H9 (cell line): Measurements from ENCODE around the gene CFAP107. TPM values are rescaled to one million over a fixed set of nuclear protein-coding genes. Genes with fewer than 3 reads are reported as not detected.

ENCODE experiments used
- DNase-seq: peaks from one replicate; pipeline ENCODE4 v3.0.0-alpha.2; 2017
- H2AFZ ChIP-seq: one replicate; pipeline ENCODE4 v1.6.1; 2013; ENCODE audit warnings: mild to moderate bottlenecking, low read length, control low read depth, moderate library complexity
- H2AK5ac ChIP-seq: 2 replicates; pipeline ENCODE4 v1.6.1; 2013; ENCODE audit warnings: low read length, control low read depth, mixed read lengths; ENCODE audit not compliant: insufficient read length
- H2BK120ac ChIP-seq: one replicate; pipeline ENCODE4 v1.6.1; 2013; ENCODE audit warnings: low read depth, mild to moderate bottlenecking, low read length, control low read depth, inconsistent platforms; ENCODE audit not compliant: poor library complexity, severe bottlenecking
- H2BK12ac ChIP-seq: 2 replicates; pipeline ENCODE4 v1.6.1; 2013; ENCODE audit warnings: low read length, control low read depth, mixed read lengths, low read depth; ENCODE audit not compliant: insufficient read length
- H2BK15ac ChIP-seq: 2 replicates; pipeline ENCODE4 v1.6.1; 2013; ENCODE audit warnings: low read depth, low read length, control low read depth
- H2BK20ac ChIP-seq: one replicate; pipeline ENCODE4 v1.6.1; 2013; ENCODE audit warnings: low read depth, mild to moderate bottlenecking, low read length, control low read depth, inconsistent platforms; ENCODE audit not compliant: poor library complexity, severe bottlenecking
- H2BK5ac ChIP-seq: 2 replicates; pipeline ENCODE4 v1.6.1; 2013; ENCODE audit warnings: low read length, control low read depth, mixed read lengths; ENCODE audit not compliant: insufficient read length
- H3K14ac ChIP-seq: 2 replicates; pipeline ENCODE4 v1.6.1; 2013; ENCODE audit warnings: low read length, control low read depth; ENCODE audit not compliant: insufficient read depth
- H3K18ac ChIP-seq: 2 replicates; pipeline ENCODE4 v1.6.1; 2013; ENCODE audit warnings: low read depth, mild to moderate bottlenecking, mixed read lengths, low read length, control low read depth; ENCODE audit not compliant: insufficient read length
- H3K23ac ChIP-seq: 2 replicates; pipeline ENCODE4 v1.6.1; 2013; ENCODE audit warnings: low read length, control low read depth, mixed read lengths, low read depth; ENCODE audit not compliant: insufficient read length
- H3K23me2 ChIP-seq: 2 replicates; pipeline ENCODE4 v1.6.1; 2013; ENCODE audit warnings: low read depth, mild to moderate bottlenecking, mixed read lengths, low read length, control low read depth; ENCODE audit not compliant: insufficient read length, poor library complexity, severe bottlenecking
- H3K27ac ChIP-seq: 2 replicates; pipeline ENCODE4 v1.5.1; 2013; ENCODE audit warnings: low read length, control low read depth, mixed read lengths, low read depth; ENCODE audit not compliant: insufficient read length
- H3K27me3 ChIP-seq: 2 replicates; pipeline ENCODE4 v1.6.1; 2013; ENCODE audit warnings: low read length, control low read depth, inconsistent platforms; ENCODE audit not compliant: insufficient read depth
- H3K4ac ChIP-seq: 2 replicates; pipeline ENCODE4 v1.6.1; 2013; ENCODE audit warnings: low read depth, mild to moderate bottlenecking, control low read depth, inconsistent platforms, low read length, moderate library complexity
- H3K4me1 ChIP-seq: 2 replicates; pipeline ENCODE4 v1.6.1; 2013; ENCODE audit warnings: low read length, control low read depth, inconsistent platforms; ENCODE audit not compliant: insufficient read depth
- H3K4me2 ChIP-seq: 2 replicates; pipeline ENCODE4 v1.6.1; 2013; ENCODE audit warnings: low read length, control low read depth, mixed read lengths; ENCODE audit not compliant: insufficient read length, insufficient read depth
- H3K56ac ChIP-seq: 2 replicates; pipeline ENCODE4 v1.6.1; 2013; ENCODE audit warnings: low read depth, mild to moderate bottlenecking, mixed read lengths, low read length, control low read depth; ENCODE audit not compliant: insufficient read length
- H3K79me1 ChIP-seq: 2 replicates; pipeline ENCODE4 v1.6.1; 2013; ENCODE audit warnings: low read depth, mild to moderate bottlenecking, moderate library complexity, low read length, control low read depth, inconsistent platforms; ENCODE audit not compliant: insufficient read depth, poor library complexity, severe bottlenecking
- H3K79me2 ChIP-seq: 2 replicates; pipeline ENCODE4 v1.6.1; 2013; ENCODE audit warnings: low read length, control low read depth, inconsistent platforms; ENCODE audit not compliant: insufficient read depth
- H3K9ac ChIP-seq: 2 replicates; pipeline ENCODE4 v1.6.1; 2013; ENCODE audit warnings: low read length, control low read depth, mixed read lengths; ENCODE audit not compliant: insufficient read length; ENCODE audit errors: extremely low read depth
- H3K9me3 ChIP-seq: one replicate; pipeline ENCODE4 v1.6.1; 2013; ENCODE audit warnings: low read depth, low read length, inconsistent platforms; ENCODE audit not compliant: control insufficient read depth
- H3T11ph ChIP-seq: one replicate; pipeline ENCODE4 v1.6.1; 2013; ENCODE audit warnings: mild to moderate bottlenecking, low read length, control low read depth, inconsistent platforms
- H4K20me1 ChIP-seq: one replicate; pipeline ENCODE4 v1.6.1; 2013; ENCODE audit not compliant: control insufficient read depth, insufficient read length, insufficient read depth
- H4K5ac ChIP-seq: 2 replicates; pipeline ENCODE4 v1.6.1; 2013; ENCODE audit warnings: low read depth, mild to moderate bottlenecking, mixed read lengths, low read length, control low read depth; ENCODE audit not compliant: insufficient read length
- H4K8ac ChIP-seq: replicated peaks from 2 replicates; pipeline ENCODE4 v1.6.1; 2013; ENCODE audit warnings: low read length, control low read depth, mixed read lengths, low read depth; ENCODE audit not compliant: insufficient read length
- H4K91ac ChIP-seq: 2 replicates; pipeline ENCODE4 v1.6.1; 2013; ENCODE audit warnings: low read depth, mild to moderate bottlenecking, moderate library complexity, mixed read lengths, low read length, control low read depth; ENCODE audit not compliant: insufficient read length
- H3K27ac Mint-ChIP-seq, 3 experiments: 2 replicates in 2 of 3; 3 replicates in 1 of 3; pipeline ENCODE4 v1.8.0; 2020 to 2021; ENCODE audit warnings: mixed read lengths in 3 of 3, mild to moderate bottlenecking in 1 of 3, moderate library complexity in 1 of 3
- H3K27me3 Mint-ChIP-seq: 2 replicates; pipeline ENCODE4 v1.8.0; 2021; ENCODE audit warnings: low read depth, mild to moderate bottlenecking, moderate library complexity, mixed read lengths
- H3K36me3 Mint-ChIP-seq, 3 experiments: 2 replicates in 2 of 3; 3 replicates in 1 of 3; pipeline ENCODE4 v1.8.0; 2020 to 2021; ENCODE audit warnings: low read depth in 3 of 3, mixed read lengths in 3 of 3; ENCODE audit not compliant: insufficient read depth in 1 of 3
- H3K4me1 Mint-ChIP-seq, 2 experiments: 2 replicates each; pipeline ENCODE4 v1.8.0; 2020; ENCODE audit warnings: mixed read lengths in 2 of 2
- H3K4me3 Mint-ChIP-seq, 2 experiments: 2 replicates in 1 of 2; 3 replicates in 1 of 2; pipeline ENCODE4 v1.8.0; 2020 to 2021; ENCODE audit warnings: mild to moderate bottlenecking in 2 of 2, mixed read lengths in 2 of 2, moderate library complexity in 1 of 2
- H3K9me3 Mint-ChIP-seq, 2 experiments: 2 replicates in 1 of 2; 3 replicates in 1 of 2; pipeline ENCODE4 v1.8.0; 2020; ENCODE audit warnings: mild to moderate bottlenecking in 2 of 2, mixed read lengths in 2 of 2, moderate library complexity in 1 of 2
- CTCF ChIP-seq: fragments of 200-600 bp; sonication (generic); conservative IDR thresholded peaks from 3 replicates; pipeline ENCODE4 v1.8.0; 2021; ENCODE audit warnings: antibody characterized with exemption, mild to moderate bottlenecking
- WGBS: extraction: QIAGEN DNeasy Blood & Tissue Kit; methylation state at CpG from one replicate; pipeline ENCODE4 v1.1.7; 2013; ENCODE audit warnings: missing lambda C conversion rate, low lambda C conversion rate, mixed read lengths; ENCODE audit not compliant: insufficient read length; ENCODE audit errors: extremely low coverage; 5-methylcytosine and 5-hydroxymethylcytosine counted together
- total RNA-seq: library from RNA; stranded (reverse); gene quantifications from 2 replicates; pipeline ENCODE4 v1.2.1, GENCODE V29; 2021

CFAP107 gene
- total RNA-seq, 1 experiment from 2014 or later: not detected

DNA sequence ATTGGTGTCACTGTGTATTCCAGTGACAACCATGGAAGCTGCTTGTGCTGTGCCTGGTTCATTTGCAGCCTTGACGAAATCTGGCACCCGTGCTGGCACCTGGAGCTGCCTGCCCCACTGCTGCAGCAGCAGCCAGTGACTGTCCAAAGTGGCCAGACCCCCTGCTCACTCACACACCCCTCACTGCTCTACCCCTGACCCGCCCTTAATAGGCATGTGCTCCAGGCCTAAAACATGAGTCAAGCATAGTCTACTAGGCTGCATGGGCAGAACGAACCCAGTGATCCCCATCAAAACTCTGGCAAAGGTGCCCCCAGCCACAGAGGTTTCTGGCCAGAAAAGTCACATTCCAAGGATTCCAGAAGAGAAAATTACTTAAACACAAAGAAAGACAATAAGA is 52.9 kb downstream of the CFAP107 start:
- Histone ChIP-seq H3K23ac (no peak overlapping the region), H3K4me2 (no peak overlapping the region), H2BK20ac (no peak overlapping the region), H3T11ph (no peak overlapping the region), H4K5ac (no peak overlapping the region), H3K56ac (no peak overlapping the region), H2BK12ac (no peak overlapping the region), H2AK5ac (no peak overlapping the region), H3K23me2 (no peaks in the 10 kb centered on the region), H3K4me1 (no peaks in the 10 kb centered on the region), H3K4ac (no peak overlapping the region), H4K8ac (no peak overlapping the region), H3K14ac (no peak overlapping the region), H4K20me1 (no peaks in the 10 kb centered on the region), H3K27ac (no peak overlapping the region), H3K9me3 (peaks cover 14% of the 10 kb centered on the region), H3K79me2 (no peaks in the 10 kb centered on the region), H2BK5ac (no peak overlapping the region), H3K18ac (no peak overlapping the region), H3K27me3 (no peaks in the 10 kb centered on the region), H3K9ac (no peak overlapping the region), H2BK15ac (no peak overlapping the region), H2BK120ac (no peak overlapping the region), H3K79me1 (no peaks in the 10 kb centered on the region), H4K91ac (no peak overlapping the region), H2AFZ (no peak overlapping the region)
- peaks cover 0 to 12% (median 2%) of the 10 kb centered on the region in 3 experiments; a peak in 4 of 7 replicates for H3K36me3 Mint-ChIP-seq
- H3K4me3 Mint-ChIP-seq: no peak overlapping the region
- H3K27ac Mint-ChIP-seq: no peak overlapping the region
- H3K4me1 Mint-ChIP-seq: no peaks in the 10 kb centered on the region
- H3K27me3 Mint-ChIP-seq: no peaks in the 10 kb centered on the region; the same call in none of the 2 replicates
- TF ChIP-seq CTCF: no peak
- no CpG with 5 or more reads among the region's 4 CpGs for WGBS
- peaks cover 64 to 88% of the 10 kb centered on the region in 2 experiments for H3K9me3 Mint-ChIP-seq
- no peak for DNase-seq
